22Rv1 (cell line): ENCODE data around the gene GSTP1.

ENCODE experiments used
- CTCF ChIP-seq: fragments of 450-650 bp; IDR thresholded peaks from 2 replicates; pipeline ENCODE4 v1.5.1; 2017; ENCODE audit warnings: mild to moderate bottlenecking
- ZFX ChIP-seq: fragments of 450-650 bp; IDR thresholded peaks from 2 replicates; pipeline ENCODE4 v1.6.1; 2017; ENCODE audit warnings: antibody characterized with exemption, borderline replicate concordance

GRCh38 chr11:67626970-67627369, 43.4 kb downstream of the GSTP1 start:
- TF ChIP-seq CTCF (no peak), ZFX (no peak)
